Lung (tissue), 12 donors: ENCODE data around the gene G2E3. TPM values are rescaled to one million over a fixed set of nuclear protein-coding genes. Genes with fewer than 3 reads are reported as not detected.
"Not testable (repeated sequence)": the region's sequence is repeated elsewhere in the genome, so short reads cannot be mapped to it uniquely, and the experiment has no call there.

ENCODE experiments used
- ATAC-seq: fragments of 200-7000 bp; cut with Tn5 transposase; one replicate; pipeline ENCODE4 v1.9.1; 2020; ENCODE audit warnings: moderate number of reproducible peaks; ENCODE audit not compliant: insufficient read depth, low FRiP score
- DNase-seq, 3 donors: peaks; one replicate each; pipeline ENCODE4 v3.0.0-alpha.2; 2013 to 2017
- H3K27ac ChIP-seq, 2 donors: one replicate each; pipeline ENCODE4 v1.5.1; 2013; ENCODE audit warnings: mild to moderate bottlenecking in 2 of 2, moderate library complexity in 2 of 2, control low read depth in 1 of 2, inconsistent platforms in 1 of 2, low read depth in 1 of 2, low read length in 1 of 2
- H3K27me3 ChIP-seq, 3 donors: one replicate each; pipeline ENCODE4 v1.5.1; 2013; ENCODE audit warnings: low read length in 2 of 3; ENCODE audit not compliant: control insufficient read depth in 3 of 3, insufficient read depth in 3 of 3
- H3K36me3 ChIP-seq, 4 donors: one replicate each; pipeline ENCODE4 v1.5.1; 2013; ENCODE audit warnings: low read length in 4 of 4, mild to moderate bottlenecking in 1 of 4, moderate library complexity in 1 of 4; ENCODE audit not compliant: control insufficient read depth in 4 of 4, insufficient read depth in 4 of 4
- H3K4me1 ChIP-seq, 5 donors: one replicate each; pipeline ENCODE4 v1.5.1; 2013; ENCODE audit warnings: low read length in 5 of 5, mild to moderate bottlenecking in 2 of 5, moderate library complexity in 1 of 5; ENCODE audit not compliant: control insufficient read depth in 5 of 5, insufficient read depth in 5 of 5
- H3K4me3 ChIP-seq: one replicate; pipeline ENCODE4 v1.5.1; 2013; ENCODE audit warnings: mild to moderate bottlenecking, control low read depth, moderate library complexity
- H3K9ac ChIP-seq, 2 donors: one replicate each; pipeline ENCODE4 v1.5.1; 2013; ENCODE audit warnings: low read length in 2 of 2, control low read depth in 1 of 2; ENCODE audit not compliant: insufficient read depth in 1 of 2
- H3K9me3 ChIP-seq, 4 donors: one replicate each; pipeline ENCODE4 v1.5.1; 2013; ENCODE audit warnings: low read length in 3 of 4, mild to moderate bottlenecking in 1 of 4, moderate library complexity in 1 of 4; ENCODE audit not compliant: control insufficient read depth in 4 of 4, insufficient read depth in 3 of 4
- CTCF ChIP-seq: IDR thresholded peaks from 2 replicates; pipeline ENCODE4 v1.5.1; 2012; ENCODE audit warnings: mild to moderate bottlenecking; ENCODE audit errors: control extremely low read depth, extremely low read depth
- WGBS, 2 donors: extraction: QIAGEN DNeasy Blood & Tissue Kit; methylation state at CpG; one replicate each; pipeline ENCODE4 v1.1.7; 2013; 5-methylcytosine and 5-hydroxymethylcytosine counted together
- polyA plus RNA-seq, 2 donors: library from polyadenylated mRNA; stranded (reverse); fragments of 200-250 nt; gene quantifications; one replicate each; pipeline ENCODE4 v1.2.1, GENCODE V29; 2013
- total RNA-seq, 2 donors: library from RNA; depleted of rRNA in 1 of 2; stranded (reverse); fragments of >200 nt in 1 of 2; gene quantifications; one replicate each; pipeline ENCODE4 v1.2.1, GENCODE V29; 2014 to 2021
- donor health status: control.
- donor health status: control.
- donor health status: Bipolar disorder and iron deficiency.
- donor health status: healthy.
- donor health status: DM: yes; HTN: yes; CAD: no.

The G2E3 gene
- total and polyA plus RNA-seq, 4 donors, result 3.8 to 24.5 (median 8.5) TPM

GRCh38 chr14:30632730-30633129 lies 73.8 kb downstream of the G2E3 start:
- Histone ChIP-seq H3K4me3 (no peak overlapping the region), H3K9ac (no peak overlapping the region), H3K4me1 (no peaks in the 10 kb centered on the region), H3K36me3 (peaks cover 4 to 28% (median 15%) of the 10 kb centered on the region in 4 donors), H3K9me3 (no peaks in the 10 kb centered on the region), H3K27me3 (no peaks in the 10 kb centered on the region), H3K27ac (no peak overlapping the region)
- DNase-seq (no peak), ATAC-seq (no peak)
- TF ChIP-seq CTCF, result no peak
- WGBS, 2 donors, result 98% methylated on average over 1 of the region's 1 CpG

GRCh38 chr14:30638926-30639325 lies 80.0 kb downstream of the G2E3 start:
- Histone ChIP-seq H3K9me3 (peaks cover 0 to under 1% (median 0%) of the 10 kb centered on the region in 4 donors), H3K36me3 (peaks cover 5 to 30% (median 11%) of the 10 kb centered on the region in 4 donors), H3K9ac (no peak overlapping the region), H3K4me1 (no peaks in the 10 kb centered on the region), H3K27ac (no peak overlapping the region), H3K27me3 (no peaks in the 10 kb centered on the region), H3K4me3 (no peak overlapping the region)
- DNase-seq (no peak), ATAC-seq (no peak)
- no peak for TF ChIP-seq CTCF
- WGBS, 2 donors, result 27 to 73% methylated on average over 3 of the region's 3 CpGs

GRCh38 chr14:30641207-30641606 lies 82.2 kb downstream of the G2E3 start:
- DNase-seq, result no peak
- no peak for TF ChIP-seq CTCF
- H3K9ac ChIP-seq, result no peak overlapping the region
- no peak overlapping the region for H3K27ac ChIP-seq
- H3K9me3 ChIP-seq, result peaks cover 0 to 6% (median 2%) of the 10 kb centered on the region in 4 donors
- no peaks in the 10 kb centered on the region for H3K4me1 ChIP-seq
- 85 to 90% methylated on average over 1 of the region's 1 CpG for WGBS, 2 donors
- ATAC-seq, result no peak
- H3K27me3 ChIP-seq, result no peaks in the 10 kb centered on the region
- peaks cover 3 to 29% (median 18%) of the 10 kb centered on the region in 4 donors for H3K36me3 ChIP-seq
- no peak overlapping the region for H3K4me3 ChIP-seq

GRCh38 chr14:30644462-30644861 lies 85.5 kb downstream of the G2E3 start:
- H3K9ac ChIP-seq, H3K4me3 ChIP-seq, H3K4me1 ChIP-seq, H3K9me3 ChIP-seq, H3K27ac ChIP-seq, DNase-seq, ATAC-seq, H3K27me3 ChIP-seq: not testable (repeated sequence)
- H3K36me3 ChIP-seq, result peaks cover 9 to 28% (median 18%) of the 10 kb centered on the region in 4 donors
- WGBS, 2 donors, result 97 to 98% methylated on average over 5 of the region's 5 CpGs
